ENCODE data around the gene TAAR2.
"Not testable (repeated sequence)": the region's sequence is repeated elsewhere in the genome, so short reads cannot be mapped to it uniquely, and the experiment has no call there.

TAAR2 gene

GRCh38 chr6:132624175-132624574 lies at the start of gene TAAR2:
TSS of gene TAAR2 (minus strand) at chr6:132624275. CDS start at chr6:132624275, 0 bp downstream.
- no peak for DNase-seq (ENCODE audit: low read depth)

DNA sequence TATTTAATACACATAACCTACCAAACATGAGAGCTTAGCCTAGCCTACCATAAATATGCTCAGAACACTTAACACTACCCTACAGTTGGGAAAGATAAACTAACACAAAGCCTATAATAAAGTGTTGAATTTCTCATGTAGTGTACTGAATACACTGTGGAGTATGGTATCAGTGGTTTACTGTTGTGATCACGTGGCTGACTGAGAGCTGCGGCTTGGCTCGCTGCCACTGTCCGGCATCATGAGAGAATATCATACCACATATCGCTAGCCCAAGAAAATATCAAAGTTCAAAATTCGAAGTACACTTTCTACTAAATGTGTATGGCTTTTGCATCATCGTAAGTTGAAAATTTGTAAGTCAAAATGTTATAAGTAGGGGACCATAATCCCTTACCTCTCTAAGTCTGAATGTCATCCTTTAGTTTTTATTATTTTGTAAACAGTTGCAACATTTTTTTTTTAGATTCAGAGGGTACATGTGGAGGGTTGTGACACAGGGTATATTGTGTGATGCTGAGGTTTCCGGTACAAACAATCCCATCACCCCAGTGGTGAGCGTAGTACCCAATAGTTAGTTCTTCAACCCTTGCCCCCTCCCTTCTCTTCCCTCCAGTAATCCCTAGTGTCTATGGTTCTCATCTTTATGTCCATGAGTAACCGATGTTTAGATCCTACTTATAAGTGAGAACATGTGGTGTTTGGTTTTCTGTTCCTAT lies 49.5 kb upstream of the TAAR2 start:
- no peak for DNase-seq (ENCODE audit: low read depth)

DNA sequence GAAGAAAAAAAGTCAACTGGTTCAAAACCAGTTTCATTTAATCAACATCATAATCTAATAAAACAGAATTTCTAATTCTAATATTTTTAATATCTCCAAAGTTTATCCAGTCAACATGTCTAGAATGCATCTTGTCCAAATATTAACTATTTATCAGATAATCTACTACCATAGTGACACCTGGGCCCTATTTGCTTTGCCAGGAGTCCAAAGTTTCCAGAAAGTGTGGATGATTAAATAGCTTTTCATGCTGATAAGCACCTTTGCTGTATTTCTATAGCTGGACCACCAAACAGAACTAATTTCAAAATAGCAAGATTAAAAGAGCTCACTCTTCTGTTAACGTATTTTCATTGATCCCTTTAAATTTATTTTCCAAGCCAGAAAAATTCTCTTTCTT lies 47.2 kb upstream of the TAAR2 start:
- no peak for DNase-seq (ENCODE audit: low read depth)

- DNase-seq (ENCODE audit: low read depth): peak; percentile 39
These were observed 45.7 kb upstream of the TAAR2 start for GRCh38 chr6:132669690-132670291.

- no peak for DNase-seq (ENCODE audit: low read depth)
These were observed 42.0 kb upstream of the TAAR2 start for GRCh38 chr6:132666118-132666517.

DNA sequence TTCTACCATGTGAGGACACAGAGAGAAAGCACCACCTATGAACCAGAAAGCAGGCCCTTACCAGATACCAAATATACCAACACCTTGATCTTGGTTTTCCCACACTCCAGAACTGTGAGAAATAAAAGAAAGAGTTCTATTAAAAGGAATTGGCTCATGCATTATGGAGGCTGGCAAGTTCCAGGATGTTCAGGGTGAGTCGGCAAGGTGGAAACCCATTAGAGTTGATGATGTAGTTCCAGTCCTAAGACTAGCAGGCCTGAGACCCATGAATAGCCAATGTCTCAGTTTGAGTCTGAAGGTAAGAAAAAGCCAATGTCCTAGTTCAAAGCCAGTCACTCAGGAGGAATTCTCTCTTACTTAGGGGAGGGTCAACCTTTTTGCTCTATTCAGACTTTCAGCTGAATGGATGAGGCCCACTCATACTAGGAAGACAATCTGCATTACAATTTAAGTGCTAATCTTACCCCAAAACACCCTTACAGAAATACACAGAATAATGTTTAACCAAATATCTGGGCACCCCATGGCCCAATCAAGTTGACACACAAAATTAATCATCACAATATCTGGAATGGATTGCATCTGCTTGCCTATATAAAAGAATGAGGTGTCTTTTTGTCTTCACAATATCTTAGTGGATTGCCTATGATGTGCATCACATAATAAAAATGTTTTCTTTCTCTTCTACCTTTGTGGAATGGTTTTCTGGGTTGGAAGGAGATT lies 40.4 kb upstream of the TAAR2 start:
- no peak for DNase-seq (ENCODE audit: low read depth)

GRCh38 chr6:132663661-132664060 lies 39.6 kb upstream of the TAAR2 start:
- no peak for DNase-seq (ENCODE audit: low read depth)

GRCh38 chr6:132661906-132662305 lies 37.8 kb upstream of the TAAR2 start:
- DNase-seq (ENCODE audit: low read depth): peak; percentile 47

DNA sequence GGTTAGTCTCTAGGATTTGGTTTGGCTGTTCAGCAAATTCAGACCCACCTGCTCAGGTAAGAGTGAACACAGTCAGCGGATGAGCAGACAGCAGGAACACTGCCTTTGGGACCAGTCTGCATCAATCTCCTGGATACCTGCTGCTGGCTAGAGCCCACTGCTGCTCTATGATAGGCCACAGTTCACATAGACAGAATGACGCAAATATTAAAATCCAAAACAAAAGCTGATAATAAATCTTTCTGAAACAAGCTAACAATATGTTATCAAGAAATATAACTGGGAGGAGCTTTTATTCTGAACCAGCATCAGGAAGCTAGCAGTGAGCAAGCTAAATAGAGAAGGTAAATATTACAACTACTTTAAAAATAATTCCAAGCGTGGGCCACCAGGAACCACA lies 35.0 kb upstream of the TAAR2 start, which contains the start of gene TAAR1:
TSS of gene TAAR1 (minus strand) at position 101 of the 400 bp plus-strand sequence. CDS start 13,179 bp downstream, outside the sequence.
- DNase-seq (ENCODE audit: low read depth): no peak

DNA sequence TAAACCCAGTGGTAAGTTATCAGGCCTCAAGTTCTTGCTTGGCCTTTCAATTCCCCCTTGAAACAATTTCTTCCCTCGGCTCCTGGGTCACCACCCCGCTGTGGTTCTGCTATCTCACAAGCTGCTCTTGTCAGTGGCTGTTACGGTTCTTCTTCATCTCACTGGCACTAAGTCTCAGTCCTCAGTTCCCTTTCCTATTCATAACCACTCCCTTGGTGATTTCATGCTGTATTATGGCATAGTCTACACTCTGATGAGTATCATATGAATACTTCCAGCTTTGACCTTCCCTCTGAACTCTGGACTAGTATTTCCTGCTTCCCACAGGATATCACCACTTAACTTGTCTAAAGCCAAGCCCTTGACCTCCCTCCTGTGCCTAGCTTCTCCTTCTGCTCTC lies 27.0 kb upstream of the TAAR2 start:
- DNase-seq (ENCODE audit: low read depth): no peak

DNA sequence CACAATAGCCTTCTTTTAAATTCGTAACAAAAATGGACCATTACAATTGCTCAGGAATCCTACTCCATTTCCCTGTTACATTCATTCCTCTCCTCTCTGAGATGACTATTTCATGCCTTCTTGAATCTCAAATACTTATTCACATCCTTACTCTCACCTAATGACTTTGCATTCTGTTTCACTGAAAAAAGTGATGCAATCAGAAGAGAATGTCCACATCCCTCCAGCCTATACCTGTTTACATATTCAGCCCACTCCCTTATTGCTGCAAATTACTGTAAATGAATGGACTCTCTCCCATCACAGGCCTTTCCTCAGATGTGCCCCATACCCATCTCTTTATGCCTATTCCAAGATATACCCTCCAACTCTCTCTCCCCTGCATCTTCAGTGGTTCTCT lies 26.4 kb upstream of the TAAR2 start:
- no peak for DNase-seq (ENCODE audit: low read depth)

GRCh38 chr6:132648828-132649227 lies 24.8 kb upstream of the TAAR2 start:
- no peak for DNase-seq (ENCODE audit: low read depth)

DNA sequence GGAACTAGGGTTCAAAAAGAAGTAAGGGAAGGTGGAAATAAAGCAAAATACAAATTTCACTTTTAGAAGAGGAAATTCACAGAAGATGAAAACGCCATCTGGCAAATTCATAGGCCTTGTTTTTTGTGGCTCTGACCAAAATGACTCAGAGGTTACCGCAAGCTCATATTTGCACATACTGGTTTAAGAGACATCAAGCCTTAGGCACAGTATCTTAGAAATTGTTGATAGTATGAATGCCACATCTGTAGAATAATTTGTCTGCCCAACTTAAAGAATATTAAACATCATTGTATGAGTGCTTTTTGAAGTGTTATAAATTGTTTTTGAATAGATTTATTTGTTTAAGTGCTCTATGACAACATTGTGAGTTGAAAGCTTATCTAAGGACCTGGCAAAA lies 24.3 kb upstream of the TAAR2 start:
- peak; percentile 52 for DNase-seq (ENCODE audit: low read depth)

DNA sequence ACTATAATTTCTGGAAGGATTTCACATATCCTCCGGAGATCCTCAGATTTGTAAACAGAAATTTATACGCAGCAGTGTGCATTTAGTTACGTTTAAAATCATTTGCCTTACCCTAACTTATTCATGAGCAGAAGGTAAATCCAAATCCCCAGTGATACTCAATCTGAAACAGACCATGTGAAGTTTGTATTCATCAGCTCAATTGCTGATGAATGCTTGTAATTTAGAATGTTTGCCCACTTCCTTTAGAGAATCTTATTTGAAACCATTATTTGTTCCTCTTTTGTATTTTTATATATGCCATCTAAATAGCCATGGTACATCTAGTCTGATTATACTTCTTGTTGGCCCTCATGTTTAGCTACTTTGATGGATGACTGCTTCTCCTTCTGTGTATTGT lies 19.5 kb upstream of the TAAR2 start:
- no peak for DNase-seq (ENCODE audit: low read depth)

GRCh38 chr6:132637135-132637534 lies 13.1 kb upstream of the TAAR2 start:
- not testable (repeated sequence) for DNase-seq (ENCODE audit: low read depth)

DNA sequence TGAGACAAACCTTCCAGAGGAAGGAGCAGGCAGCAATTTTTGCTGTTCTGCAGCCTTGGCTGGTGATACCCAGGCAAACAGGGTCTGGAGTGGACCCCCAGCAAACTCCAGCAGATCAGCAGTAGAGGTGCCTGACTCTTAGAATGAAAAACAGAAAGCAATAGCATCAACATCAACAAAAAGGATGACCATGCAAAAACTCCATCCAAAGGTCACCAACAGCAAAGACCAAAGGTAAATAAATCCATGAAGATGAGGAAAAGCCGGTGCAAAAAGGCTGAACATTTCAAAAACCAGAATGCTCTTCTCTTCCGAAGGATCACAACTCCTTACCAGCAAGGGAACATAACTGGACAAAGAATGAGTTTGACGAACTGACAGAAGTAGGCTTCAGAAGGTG lies 11.8 kb upstream of the TAAR2 start:
- DNase-seq (ENCODE audit: low read depth): not testable (repeated sequence)

DNA sequence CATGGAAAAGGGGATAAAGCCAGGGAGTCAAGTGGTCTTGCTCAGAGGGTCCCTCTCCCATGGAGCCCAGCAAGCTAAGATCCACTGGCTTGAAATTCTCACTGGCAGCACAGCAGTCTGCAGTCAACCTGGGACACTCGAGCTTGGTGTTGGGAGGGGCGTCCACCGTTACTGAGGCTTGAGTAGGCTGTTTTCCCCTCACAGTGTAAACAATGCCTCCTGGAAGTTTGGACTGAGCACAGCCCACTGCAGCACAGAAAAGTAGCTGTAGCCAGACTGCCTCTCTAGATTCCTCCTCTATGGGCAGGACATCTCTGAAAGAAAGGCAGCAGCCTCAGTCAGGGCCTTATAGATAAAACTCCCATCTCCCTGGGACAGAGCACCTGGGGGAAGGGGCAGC lies 11.2 kb upstream of the TAAR2 start:
- not testable (repeated sequence) for DNase-seq (ENCODE audit: low read depth)

- no peak for DNase-seq (ENCODE audit: low read depth)
These were observed 10.7 kb upstream of the TAAR2 start for GRCh38 chr6:132634796-132635195.

DNA sequence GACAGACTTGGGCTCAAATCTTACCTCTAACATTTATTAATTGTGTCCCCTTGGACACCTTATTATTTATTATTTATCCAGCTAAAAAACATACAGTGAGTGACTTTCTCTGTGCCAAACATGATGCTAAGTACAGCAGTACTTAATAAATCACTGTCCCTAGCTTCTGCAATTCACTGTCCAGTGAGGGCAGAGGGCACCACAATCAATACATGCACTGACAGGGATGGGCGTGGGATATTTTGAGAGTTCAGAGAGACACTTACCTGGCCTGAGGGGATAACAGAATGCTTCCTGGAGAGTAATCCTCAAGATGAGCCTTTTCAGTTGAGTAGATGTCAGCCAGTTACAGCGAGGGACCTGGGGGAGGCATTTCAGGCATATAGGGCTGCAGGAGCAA lies 9.3 kb upstream of the TAAR2 start:
- no peak for DNase-seq (ENCODE audit: low read depth)

DNA sequence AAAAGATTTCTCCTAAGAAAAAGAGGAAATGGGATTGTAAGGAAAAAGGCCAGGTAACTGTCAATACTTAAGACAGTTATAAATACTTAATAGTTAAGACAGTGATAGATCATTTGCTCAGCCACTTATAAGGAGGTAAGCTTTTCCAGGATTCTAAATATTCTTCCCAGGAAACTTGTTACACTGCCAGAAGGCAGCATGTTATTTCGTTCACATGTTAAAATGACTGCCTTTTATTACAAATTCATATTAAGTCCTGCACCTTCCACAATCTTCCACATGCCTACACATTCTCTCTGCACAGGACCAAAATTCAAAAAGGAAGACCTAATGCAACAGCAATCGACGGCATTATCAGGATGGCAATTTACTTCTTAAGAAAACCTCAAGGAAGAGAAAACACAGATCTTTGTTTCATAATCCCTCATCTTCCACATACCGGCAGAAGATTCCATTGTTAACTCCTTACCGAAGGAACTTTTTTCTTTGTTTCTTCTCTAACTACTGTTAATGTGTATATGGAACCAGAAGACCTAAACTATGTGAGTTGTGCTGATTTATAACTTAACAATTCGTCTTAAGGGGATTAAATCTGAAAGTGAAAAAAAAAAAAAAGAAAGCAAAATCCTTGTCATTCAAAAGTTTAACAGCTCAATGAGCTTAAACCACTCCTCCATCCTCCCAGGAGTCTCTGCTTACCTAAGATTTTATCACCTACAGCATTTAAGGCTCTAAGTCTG lies 799 bp downstream of the TAAR2 start:
- DNase-seq (ENCODE audit: low read depth): no peak

DNA sequence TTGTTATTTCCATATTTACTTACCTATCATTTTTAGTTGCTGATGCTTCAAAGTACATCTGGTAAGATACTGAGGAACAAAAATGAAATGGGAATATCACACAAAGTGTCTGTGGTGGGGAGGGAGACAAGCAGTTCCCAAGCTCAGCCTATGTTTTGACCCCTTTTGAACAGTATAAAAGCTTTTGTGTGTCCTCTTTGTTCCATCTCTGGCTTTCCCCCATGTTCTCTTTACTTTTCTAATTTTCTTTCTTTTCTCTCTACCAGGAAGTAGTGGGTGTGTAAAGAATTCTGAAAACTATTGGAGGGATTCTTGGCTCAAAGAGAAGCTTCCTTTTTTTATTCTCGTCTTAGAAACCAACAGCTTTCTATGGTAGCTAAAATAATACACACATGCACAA lies 7.4 kb downstream of the TAAR2 start:
- no peak for DNase-seq (ENCODE audit: low read depth)

GRCh38 chr6:132614554-132614953 lies 9.5 kb downstream of the TAAR2 start:
- DNase-seq (ENCODE audit: low read depth): no peak

Data from fibroblast of gingiva (primary cell).